GM12892 (cell line): ENCODE data around the gene SBK3.

Experiments used
- POLR2A ChIP-seq: IDR thresholded peaks from 2 replicates; pipeline ENCODE4 v1.6.1; 2011; ENCODE audit warnings: low read depth, low read length, control low read depth
- TAF1 ChIP-seq: IDR thresholded peaks from 2 replicates; pipeline ENCODE4 v1.6.1; 2011; ENCODE audit warnings: low read depth, mild to moderate bottlenecking, control low read depth, low read length, borderline replicate concordance

GRCh38 chr19:55563261-55563690 lies 17.9 kb upstream of the SBK3 start:
- no peak for TF ChIP-seq TAF1
- no peak for TF ChIP-seq POLR2A
